PC-3 (cell line): Measurements from ENCODE around the gene SAMD4A. TPM values are rescaled to one million over a fixed set of nuclear protein-coding genes. Genes with fewer than 3 reads are reported as not detected.

Experiments used
- ATAC-seq: fragments of 200-7000 bp; cut with Tn5 transposase; 2 replicates; pipeline ENCODE4 v1.9.1; 2020; ENCODE audit warnings: mild to moderate bottlenecking, moderate library complexity
- BruUV-seq: library from RNA; stranded (reverse); fragments of 400-500 nt; replicated peaks from 2 replicates; lab custom pipeline; 2021; lab: Mats Ljungman, UMichigan
- CTCF ChIA-PET: fragments of 300-600 bp; sonication (Branson Sonifier 250); formaldehyde crosslinking; loops from one replicate; lab custom pipeline; 2022; ENCODE audit warnings: antibody characterized with exemption; lab: Charles Lee
- POLR2A ChIA-PET: fragments of 300-600 bp; sonication (Branson Sonifier 250); formaldehyde crosslinking; loops from one replicate; lab custom pipeline; 2022; ENCODE audit warnings: antibody characterized with exemption; ENCODE audit not compliant: unreplicated experiment; lab: Charles Lee
- DNase-seq: peaks from one replicate; pipeline ENCODE4 v3.0.0-alpha.2; 2015
- H2AFZ ChIP-seq: fragments of 300-600 bp; sonication (generic); 2 replicates; pipeline ENCODE4 v1.6.0; 2016; ENCODE audit warnings: antibody characterized with exemption, low read length
- H3F3A ChIP-seq: fragments of 300-600 bp; sonication (generic); one replicate; pipeline ENCODE4 v1.6.0; 2017; ENCODE audit warnings: antibody characterized with exemption, low read length, control low read depth, mild to moderate bottlenecking; ENCODE audit not compliant: unreplicated experiment
- H3K27ac ChIP-seq: fragments of 300-600 bp; sonication (generic); 2 replicates; pipeline ENCODE4 v1.5.1; 2016; ENCODE audit warnings: mild to moderate bottlenecking, low read length
- H3K27me3 ChIP-seq: fragments of 300-600 bp; sonication (generic); 2 replicates; pipeline ENCODE4 v1.6.1; 2016; ENCODE audit warnings: low read length, mixed read lengths
- H3K36me3 ChIP-seq: fragments of 300-600 bp; sonication (generic); 2 replicates; pipeline ENCODE4 v1.6.1; 2016; ENCODE audit warnings: low read depth, mixed run types, low read length, mixed read lengths
- H3K4me1 ChIP-seq: fragments of 300-600 bp; sonication (generic); 2 replicates; pipeline ENCODE4 v1.5.1; 2016; ENCODE audit warnings: low read length; ENCODE audit not compliant: insufficient read depth
- H3K4me2 ChIP-seq: fragments of 300-600 bp; sonication (generic); 2 replicates; pipeline ENCODE4 v1.6.0; 2016; ENCODE audit warnings: low read length
- H3K4me3 ChIP-seq: fragments of 300-600 bp; sonication (generic); 2 replicates; pipeline ENCODE4 v1.5.1; 2016; ENCODE audit warnings: mild to moderate bottlenecking, low read length, mixed read lengths
- H3K79me2 ChIP-seq: fragments of 300-600 bp; sonication (generic); 2 replicates; pipeline ENCODE4 v1.6.1; 2017; ENCODE audit warnings: low read length, mixed read lengths
- H3K9ac ChIP-seq: fragments of 300-600 bp; sonication (generic); 2 replicates; pipeline ENCODE4 v1.6.0; 2016; ENCODE audit warnings: mild to moderate bottlenecking, low read length
- H3K9me2 ChIP-seq: fragments of 300-600 bp; sonication (generic); replicated peaks from 2 replicates; pipeline ENCODE4 v1.6.1; 2016; ENCODE audit warnings: mixed run types, low read length, mixed read lengths
- H3K9me3 ChIP-seq: fragments of 300-600 bp; sonication (generic); 2 replicates; pipeline ENCODE4 v1.6.1; 2016; ENCODE audit warnings: low read length, mixed read lengths
- H4K20me1 ChIP-seq: fragments of 300-600 bp; sonication (generic); 2 replicates; pipeline ENCODE4 v1.6.1; 2016; ENCODE audit warnings: low read length, mixed read lengths
- CTCF ChIP-seq: fragments of 300-600 bp; sonication (generic); conservative IDR thresholded peaks from 2 replicates; pipeline ENCODE4 v1.5.1; 2017; ENCODE audit warnings: antibody characterized with exemption, low read depth, mild to moderate bottlenecking, low read length
- EZH2 ChIP-seq: fragments of 300-600 bp; sonication (generic); IDR thresholded peaks from one replicate; pipeline ENCODE4 v1.6.1; 2017; ENCODE audit warnings: antibody characterized with exemption, mild to moderate bottlenecking, low read length; ENCODE audit not compliant: unreplicated experiment
- EZH2phosphoT487 ChIP-seq: fragments of 300-600 bp; sonication (generic); IDR thresholded peaks from 2 replicates; pipeline ENCODE4 v1.6.1; 2018; ENCODE audit warnings: mild to moderate bottlenecking, antibody characterized with exemption, low read length, borderline replicate concordance
- intact Hi-C: fragments of 100-400 bp; cut with micrococcal nuclease; formaldehyde crosslinking; loops from 2 replicates; pipeline ENCODE4 v1.9.0; 2023
- total RNA-seq: library from RNA; depleted of rRNA; stranded (reverse); fragments of >200 nt; gene quantifications from 2 replicates; pipeline ENCODE4 v1.2.3, GENCODE V29; 2014

SAMD4A gene
- total RNA-seq, 1 experiment from 2014 or later: 42.9 TPM

- Histone ChIP-seq H3K9me2 (no peaks in the 10 kb centered on the region), H3K27ac (no peak overlapping the region), H3K27me3 (no peaks in the 10 kb centered on the region), H3K9me3 (no peaks in the 10 kb centered on the region), H3K36me3 (no peaks in the 10 kb centered on the region), H4K20me1 (no peaks in the 10 kb centered on the region), H3K4me2 (no peak overlapping the region), H3K9ac (no peak overlapping the region), H3K79me2 (peaks cover 74% of the 10 kb centered on the region), H2AFZ (no peak overlapping the region), H3F3A (no peaks in the 10 kb centered on the region), H3K4me1 (peaks cover 7% of the 10 kb centered on the region; the same call in 1 of the 2 replicates), H3K4me3 (no peak overlapping the region)
- BruUV-seq: no TSS peak
- ChIA-PET POLR2A (no interaction called here), CTCF (no interaction called here)
- DNase-seq: no peak
- intact Hi-C loops: no loop called here
- no peak for ATAC-seq
- TF ChIP-seq CTCF (no peak), EZH2 (no peak), EZH2phosphoT487 (no peak)
Measured at GRCh38 chr14:54629635-54630360, 62.9 kb downstream of the SAMD4A start.

GRCh38 chr14:54631016-54631415 lies 64.1 kb downstream of the SAMD4A start:
- ChIA-PET CTCF (interaction anchor here (1.0 kb wide), 1 partner anchor 40 kb away, joined by 3 read pairs; no protein-coding TSS in a partner anchor), POLR2A (no interaction called here)
- Histone ChIP-seq H4K20me1 (no peaks in the 10 kb centered on the region), H3K9me2 (no peaks in the 10 kb centered on the region), H3K4me3 (no peak overlapping the region), H3F3A (peaks cover 3% of the 10 kb centered on the region), H3K4me1 (0 out of 2 replicates have a peak, but pooled peaks cover under 1% of the 10 kb centered on the region), H3K9ac (no peak overlapping the region), H3K27ac (no peak overlapping the region), H3K4me2 (no peak overlapping the region), H3K79me2 (peaks cover 66% of the 10 kb centered on the region), H3K27me3 (no peaks in the 10 kb centered on the region), H3K9me3 (no peaks in the 10 kb centered on the region), H2AFZ (no peak overlapping the region), H3K36me3 (no peaks in the 10 kb centered on the region)
- DNase-seq: no peak
- intact Hi-C loops: no loop called here
- BruUV-seq: no TSS peak
- ATAC-seq: no peak
- TF ChIP-seq EZH2phosphoT487: no peak
- TF ChIP-seq EZH2: no peak
- no peak for TF ChIP-seq CTCF

- no peaks in the 10 kb centered on the region for H4K20me1 ChIP-seq
- CTCF ChIA-PET: interaction anchor here (0.5 kb wide), 1 partner anchor 68 kb away, joined by 7 read pairs; no protein-coding TSS in a partner anchor
- peaks cover 14% of the 10 kb centered on the region for H3K4me1 ChIP-seq
- POLR2A ChIA-PET: no interaction called here
- no peak overlapping the region for H3K4me3 ChIP-seq
- no peaks in the 10 kb centered on the region for H3K9me3 ChIP-seq
- peaks cover 54% of the 10 kb centered on the region for H3K79me2 ChIP-seq
- H3K9ac ChIP-seq: no peak overlapping the region
- no peak for ATAC-seq
- no peak overlapping the region for H3K4me2 ChIP-seq
- H3K27me3 ChIP-seq: no peaks in the 10 kb centered on the region
- H3K27ac ChIP-seq: no peak overlapping the region
- no TSS peak for BruUV-seq
- peaks cover 12% of the 10 kb centered on the region for H3F3A ChIP-seq
- no peak overlapping the region for H2AFZ ChIP-seq
- intact Hi-C loops: no loop called here
- no peaks in the 10 kb centered on the region for H3K9me2 ChIP-seq
- DNase-seq: no peak
- H3K36me3 ChIP-seq: no peaks in the 10 kb centered on the region
- no peak for TF ChIP-seq CTCF
- TF ChIP-seq EZH2phosphoT487: no peak
- no peak for TF ChIP-seq EZH2
Measured at GRCh38 chr14:54632452-54632851, 65.5 kb downstream of the SAMD4A start.
